Prostate gland (tissue), 2 donors: ENCODE results near the gene GAB2.

Experiments
- CTCF ChIP-seq, 4 experiments: fragments of 200-600 bp in 2 of 4; fragments of 450-650 bp in 2 of 4; sonication (generic) in 2 of 4; IDR thresholded peaks; 1 replicate in 3 of 4; 2 replicates in 1 of 4; pipeline ENCODE4 v1.5.1; 2016 to 2019; ENCODE audit warnings: antibody characterized with exemption in 4 of 4, mild to moderate bottlenecking in 2 of 4, moderate library complexity in 2 of 4
- POLR2A ChIP-seq: fragments of 450-650 bp; IDR thresholded peaks from one replicate; pipeline ENCODE4 v1.6.1; 2016; ENCODE audit warnings: antibody characterized with exemption, mild to moderate bottlenecking

DNA sequence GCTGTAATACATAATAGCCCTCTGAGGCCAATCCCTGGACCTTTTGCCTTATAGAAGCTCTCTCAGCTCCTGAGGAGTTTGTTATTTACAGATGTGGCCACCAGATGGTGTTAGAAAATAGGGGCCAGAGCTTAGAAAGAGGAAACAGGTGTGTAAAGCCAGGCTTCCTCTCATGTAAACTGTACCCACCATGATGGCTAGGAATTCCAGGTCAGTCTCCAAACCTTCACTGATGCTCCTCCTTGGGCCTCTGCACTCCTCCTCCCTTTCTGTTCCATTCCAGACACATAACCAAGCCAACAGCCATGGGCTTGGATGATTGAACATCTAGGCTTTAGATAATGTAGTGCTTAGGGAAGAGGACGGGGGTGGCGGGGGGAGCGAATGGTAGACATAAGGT, 189.2 kb downstream of the GAB2 start:
- TF ChIP-seq CTCF (IDR thresholded peaks at IDR 0.05), result peak in 2 of 4 experiments; percentile 50 to 52
- no peak for TF ChIP-seq POLR2A
